A549 (cell line): Measurements from ENCODE around the gene MAN2C1. TPM values are rescaled to one million over a fixed set of nuclear protein-coding genes. Genes with fewer than 3 reads are reported as not detected.
A peak's percentile ranks its signal among the peaks of the same experiment; 100 is the strongest.

Experiments
- ATAC-seq, 2 experiments: fragments of 200-7000 bp in 1 of 2; fragments of >200 bp in 1 of 2; cut with Nextera tagmentation in 1 of 2; cut with Tn5 transposase in 1 of 2; 3 replicates each; pipeline versions ENCODE4 v1.8.0 to v1.9.1; 2018 to 2020; ENCODE audit warnings: mild to moderate bottlenecking in 1 of 2, moderate library complexity in 1 of 2
- CTCF ChIA-PET: fragments of 300-600 bp; sonication (Branson Sonifier 250); formaldehyde crosslinking; extraction: SDS; loops from one replicate; lab custom pipeline; 2021; ENCODE audit warnings: antibody characterized with exemption, inconsistent platforms; lab: Yijun Ruan, JAX
- POLR2A ChIA-PET: fragments of 350-600 bp; formaldehyde crosslinking; extraction: SDS; loops from one replicate; lab custom pipeline; 2021; ENCODE audit warnings: antibody characterized with exemption, inconsistent platforms; lab: Yijun Ruan, JAX
- DNase-seq, 2 experiments: peaks; one replicate each; pipeline versions ENCODE4 v3.0.0 to v3.0.0-alpha.2; 2011 to 2016; ENCODE audit warnings: low read depth in 1 of 2, low spot score in 1 of 2
- FAIRE-seq: peaks from 2 replicates; lab custom pipeline; 2011; peaks lifted over from hg19 to GRCh38; lab: Jason Lieb, UNC
- H3K27ac ChIP-seq, 2 experiments: fragments of >200 bp; sonication (Bioruptor Twin); formaldehyde crosslinking; 3 replicates each; pipeline ENCODE4 v1.5.1; 2016 to 2017
- H3K4me1 ChIP-seq: fragments of >200 bp; sonication (Bioruptor Twin); formaldehyde crosslinking; 3 replicates; pipeline ENCODE4 v1.6.1; 2016
- H3K4me2 ChIP-seq: fragments of >200 bp; sonication (Bioruptor Twin); formaldehyde crosslinking; 3 replicates; pipeline ENCODE4 v1.6.1; 2016
- H3K4me3 ChIP-seq: fragments of >200 bp; sonication (Bioruptor Twin); formaldehyde crosslinking; 3 replicates; pipeline ENCODE4 v1.5.1; 2016
- H3K9me3 ChIP-seq: fragments of >200 bp; sonication (Bioruptor Twin); formaldehyde crosslinking; 3 replicates; pipeline ENCODE4 v1.6.1; 2016
- CBX8 ChIP-seq: fragments of 200-600 bp; sonication (generic); IDR thresholded peaks from 2 replicates; pipeline ENCODE4 v1.6.1; 2016
- EHF ChIP-seq: fragments of 250-450 bp; sonication (Bioruptor Pico); IDR thresholded peaks from 2 replicates; pipeline ENCODE4 v1.5.0; 2020; ENCODE audit warnings: mild to moderate bottlenecking
- EHMT2 ChIP-seq: fragments of 200-600 bp; sonication (generic); IDR thresholded peaks from 2 replicates; pipeline ENCODE4 v1.6.1; 2016; ENCODE audit warnings: antibody characterized with exemption, low read depth, mild to moderate bottlenecking, moderate library complexity
- FOSL2 ChIP-seq, 2 experiments: fragments of 450-650 bp in 1 of 2; fragments of >200 bp in 1 of 2; sonication (Bioruptor Twin) in 1 of 2; formaldehyde crosslinking; IDR thresholded peaks; 2 replicates each; pipeline versions ENCODE4 v1.5.0 to v1.6.1; 2016 to 2020; ENCODE audit warnings: mild to moderate bottlenecking in 1 of 2, moderate library complexity in 1 of 2
- GATA3 ChIP-seq: IDR thresholded peaks from 2 replicates; pipeline ENCODE4 v1.6.1; 2012; ENCODE audit warnings: borderline replicate concordance
- HES2 ChIP-seq: fragments of >200 bp; sonication (Bioruptor Twin); formaldehyde crosslinking; IDR thresholded peaks from 2 replicates; pipeline ENCODE4 v1.6.1; 2016
- HMGXB4 ChIP-seq: fragments of 250-450 bp; sonication (Bioruptor Pico); IDR thresholded peaks from 2 replicates; pipeline ENCODE4 v1.5.0; 2021; ENCODE audit warnings: mild to moderate bottlenecking, moderate library complexity, borderline replicate concordance
- HOXB13 ChIP-seq: fragments of 250-450 bp; sonication (Bioruptor Pico); IDR thresholded peaks from 2 replicates; pipeline ENCODE4 v1.5.0; 2020; ENCODE audit warnings: low read depth, mild to moderate bottlenecking, moderate library complexity
- HOXB5 ChIP-seq: fragments of 250-450 bp; sonication (Bioruptor Pico); IDR thresholded peaks from 2 replicates; pipeline ENCODE4 v1.5.0; 2020; ENCODE audit warnings: mild to moderate bottlenecking, moderate library complexity
- JUNB ChIP-seq: fragments of >200 bp; sonication (Bioruptor Twin); formaldehyde crosslinking; IDR thresholded peaks from 2 replicates; pipeline ENCODE4 v1.6.1; 2016
- MAX ChIP-seq: IDR thresholded peaks from 2 replicates; pipeline ENCODE4 v1.6.1; 2012
- NR3C1 ChIP-seq: fragments of >200 bp; sonication (Bioruptor Twin); formaldehyde crosslinking; IDR thresholded peaks from 3 replicates; pipeline ENCODE4 v1.6.1; 2017
- SMC3 ChIP-seq: fragments of >200 bp; sonication (Bioruptor Twin); formaldehyde crosslinking; IDR thresholded peaks from 3 replicates; pipeline ENCODE4 v1.6.1; 2018; ENCODE audit warnings: inconsistent platforms
- SREBF2 ChIP-seq: fragments of 450-650 bp; IDR thresholded peaks from 2 replicates; pipeline ENCODE4 v1.6.1; 2014; ENCODE audit warnings: mild to moderate bottlenecking, moderate library complexity
- TP53 ChIP-seq: fragments of 250-450 bp; sonication (Bioruptor Pico); IDR thresholded peaks from 2 replicates; pipeline ENCODE4 v1.5.0; 2021; ENCODE audit warnings: mild to moderate bottlenecking, moderate library complexity
- ZC3H11A ChIP-seq: fragments of 450-650 bp; IDR thresholded peaks from 2 replicates; pipeline ENCODE4 v1.6.1; 2014; ENCODE audit warnings: antibody characterized with exemption, mild to moderate bottlenecking
- WGBS: methylation state at CpG from one replicate; pipeline ENCODE4 v1.1.6; 2017; ENCODE audit errors: missing lambda C conversion rate; 5-methylcytosine and 5-hydroxymethylcytosine counted together
- polyA plus RNA-seq, 4 experiments: library from polyadenylated mRNA; depleted of rRNA in 3 of 4; stranded (reverse); fragments of >200 nt; fragmentation: RNase III in 1 of 4; extraction: RNeasy Plus Mini Kit Qiagen cat#74134 plus additional on column Dnase treatment in 1 of 4; gene quantifications; 2 replicates in 3 of 4; 3 replicates in 1 of 4; pipeline ENCODE4 v1.2.3, GENCODE V29; 2011 to 2017
- TF ChIP-seq, protein P1 (sequence below): fragments of 450-650 bp; IDR thresholded peaks from 2 replicates; pipeline ENCODE4 v1.6.1; 2014; ENCODE audit warnings: antibody characterized with exemption
- TF ChIP-seq, protein P2 (sequence below): IDR thresholded peaks from 2 replicates; pipeline ENCODE4 v1.6.1; 2012; ENCODE audit warnings: low read depth, borderline replicate concordance

Gene MAN2C1
- polyA plus RNA-seq, 2 of the 4 experiments (the other 2 are of a cell fraction) = 47.7 to 117 TPM

GRCh38 chr15:75368689-75369239, 357 bp upstream of the MAN2C1 start (continued):
- TF ChIP-seq EHF (CRISPR knock-in tag) (no peak), ZC3H11A (no peak), NR3C1 (no peak), GATA3 (0 out of 2 replicates have a peak, but pooled peaks have one; percentile 3), SREBF2 (no peak), SMC3 (no peak), FOSL2 (IDR thresholded peaks at IDR 0.05) (no peak), FOSL2 (CRISPR knock-in tag; IDR thresholded peaks at IDR 0.05) (no peak), HMGXB4 (CRISPR knock-in tag) (no peak)

DNA sequence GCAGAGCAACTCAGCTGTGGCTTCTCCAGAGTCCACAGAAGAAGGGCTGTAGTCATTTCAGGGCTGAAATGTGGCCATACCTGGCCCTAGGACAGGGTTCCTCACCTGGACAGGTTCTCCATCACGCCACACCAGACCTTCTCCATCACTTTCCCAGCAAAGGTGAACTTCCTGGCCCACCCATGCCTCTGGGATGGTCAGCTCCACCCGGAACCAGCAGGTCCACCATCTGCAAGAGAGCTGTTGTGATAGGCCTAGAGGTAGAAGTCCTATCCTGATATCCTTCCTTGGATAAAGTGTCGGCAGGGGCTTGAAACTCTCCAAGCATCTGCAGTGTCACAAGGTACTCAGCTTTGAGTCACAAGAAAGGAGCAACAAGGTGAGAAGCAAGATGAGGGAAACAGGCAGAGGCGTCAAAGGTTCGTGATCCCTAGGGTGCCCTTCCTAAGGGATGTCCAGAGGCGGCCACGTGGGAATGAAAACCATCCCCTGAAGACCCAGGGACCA, 948 bp downstream of the MAN2C1 start:
- ChIA-PET CTCF (interaction anchor here (0.6 to 4.4 kb wide), 58 partner anchors 8 to 435 kb away, joined by 3 to 72 read pairs (median 6); partner anchors contain the start of genes IMP3, NEIL1, PTPN9 and SIN3A), POLR2A (interaction anchor here (0.6 to 4.2 kb wide), 36 partner anchors 8 to 476 kb away, joined by 3 to 148 read pairs (median 6); partner anchors contain the start of genes COX5A, IMP3, PPCDC and PTPN9)
- FAIRE-seq (no peak), DNase-seq (no peak)
- H3K27ac ChIP-seq = peak overlapping the region; percentile 12 to 35; a peak in 2 of 6 replicates
- WGBS = 35% methylated on average over 7 of the region's 7 CpGs
- H3K4me1 ChIP-seq = peaks cover 21% of the 10 kb centered on the region
- TF ChIP-seq TP53 (CRISPR knock-in tag) (peak; percentile 57; the same call in 1 of the 2 replicates), MAX (peak; percentile 94), ZC3H11A (no peak), EHMT2 (no peak), JUNB (no peak), HOXB13 (CRISPR knock-in tag) (no peak)
- TF ChIP-seq, protein P1, sequence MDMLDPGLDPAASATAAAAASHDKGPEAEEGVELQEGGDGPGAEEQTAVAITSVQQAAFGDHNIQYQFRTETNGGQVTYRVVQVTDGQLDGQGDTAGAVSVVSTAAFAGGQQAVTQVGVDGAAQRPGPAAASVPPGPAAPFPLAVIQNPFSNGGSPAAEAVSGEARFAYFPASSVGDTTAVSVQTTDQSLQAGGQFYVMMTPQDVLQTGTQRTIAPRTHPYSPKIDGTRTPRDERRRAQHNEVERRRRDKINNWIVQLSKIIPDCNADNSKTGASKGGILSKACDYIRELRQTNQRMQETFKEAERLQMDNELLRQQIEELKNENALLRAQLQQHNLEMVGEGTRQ = peak; percentile 56; the same call in 1 of the 2 replicates
- TF ChIP-seq, protein P2, sequence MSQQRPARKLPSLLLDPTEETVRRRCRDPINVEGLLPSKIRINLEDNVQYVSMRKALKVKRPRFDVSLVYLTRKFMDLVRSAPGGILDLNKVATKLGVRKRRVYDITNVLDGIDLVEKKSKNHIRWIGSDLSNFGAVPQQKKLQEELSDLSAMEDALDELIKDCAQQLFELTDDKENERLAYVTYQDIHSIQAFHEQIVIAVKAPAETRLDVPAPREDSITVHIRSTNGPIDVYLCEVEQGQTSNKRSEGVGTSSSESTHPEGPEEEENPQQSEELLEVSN = peak; percentile 86; the same call in 1 of the 2 replicates
- TF ChIP-seq, all 56 proteins: peak for 4
- no peaks in the 10 kb centered on the region for H3K9me3 ChIP-seq
- no peak for ATAC-seq
- H3K4me2 ChIP-seq = peak overlapping the region; percentile 97
- no peak overlapping the region; the same call in 2 of the 3 replicates for H3K4me3 ChIP-seq

DNA sequence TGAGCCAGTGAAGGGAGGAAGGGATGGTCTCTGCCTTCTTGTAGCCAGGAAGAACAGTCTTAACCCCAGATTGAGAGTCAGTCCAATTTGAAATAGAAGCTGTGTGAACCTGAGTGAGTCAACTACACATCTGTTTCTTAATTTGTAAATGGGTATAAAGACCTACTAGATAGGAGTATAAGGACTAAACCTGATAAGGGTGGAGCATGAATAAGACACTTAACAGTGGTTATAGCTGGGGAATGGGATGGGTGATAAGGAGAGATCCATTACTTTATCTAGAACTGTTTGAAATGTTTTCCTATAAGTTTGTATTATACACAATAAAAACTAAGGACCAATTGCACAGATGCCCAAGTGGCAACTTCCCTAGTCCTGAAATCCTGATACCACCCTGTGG, 1.4 kb downstream of the MAN2C1 start:
- H3K4me1 ChIP-seq = peaks cover 21% of the 10 kb centered on the region
- DNase-seq (no peak), FAIRE-seq (no peak), ATAC-seq (no peak)
- no peak for TF ChIP-seq HES2
- TF ChIP-seq CBX8 = no peak
- TF ChIP-seq HOXB5 = no peak
- H3K9me3 ChIP-seq = no peaks in the 10 kb centered on the region
- no peak overlapping the region for H3K4me3 ChIP-seq
- peak overlapping the region in 1 of 2 experiments; percentile 12; a peak in 1 of 6 replicates for H3K27ac ChIP-seq
- CTCF ChIA-PET = interaction anchor here (0.6 to 4.4 kb wide), 34 partner anchors 8 to 434 kb away, joined by 3 to 72 read pairs (median 10); partner anchors contain the start of genes IMP3, NEIL1, PTPN9 and SIN3A
- H3K4me2 ChIP-seq = peak overlapping the region; percentile 97
- POLR2A ChIA-PET = interaction anchor here (1.0 to 4.2 kb wide), 6 partner anchors 16 to 294 kb away, joined by 3 to 148 read pairs (median 15); partner anchors contain the start of genes IMP3, SIN3A and SNUPN
